Measurements from ENCODE around the gene LCLAT1. TPM values are rescaled to one million over a fixed set of nuclear protein-coding genes. Genes with fewer than 3 reads are reported as not detected.

Gene LCLAT1
- total RNA-seq, 1 donor from 2014 or later: 16.5 TPM

Other genes with a start within 250 kb of the LCLAT1 start
- gene LBH, start 215.7 kb upstream of the LCLAT1 start, total RNA-seq: 272 TPM

All from upper lobe of right lung (tissue), 1 donor.